Chondrocyte (in vitro differentiated cells): ENCODE data around the gene PMAIP1. TPM values are rescaled to one million over a fixed set of nuclear protein-coding genes. Genes with fewer than 3 reads are reported as not detected.
A peak's percentile ranks its signal among the peaks of the same experiment; 100 is the strongest.
"Not testable (repeated sequence)": the region's sequence is repeated elsewhere in the genome, so short reads cannot be mapped to it uniquely, and the experiment has no call there.

Experiments used
- DNase-seq: peaks from one replicate; pipeline ENCODE4 v3.0.0; 2021; ENCODE audit warnings: mixed read lengths, low spot score
- H3K27ac Mint-ChIP-seq: one replicate; pipeline ENCODE4 v1.8.0; 2021; ENCODE audit warnings: mild to moderate bottlenecking, moderate library complexity, mixed read lengths; ENCODE audit not compliant: unreplicated experiment
- H3K27me3 Mint-ChIP-seq: 2 replicates; pipeline ENCODE4 v1.8.0; 2021; ENCODE audit warnings: low read depth, mixed read lengths
- H3K36me3 Mint-ChIP-seq: 2 replicates; pipeline ENCODE4 v1.8.0; 2021; ENCODE audit warnings: low read depth, mixed read lengths
- H3K4me1 Mint-ChIP-seq: 2 replicates; pipeline ENCODE4 v1.8.0; 2021; ENCODE audit warnings: low read depth, mild to moderate bottlenecking, mixed read lengths
- H3K4me3 Mint-ChIP-seq: one replicate; pipeline ENCODE4 v1.8.0; 2021; ENCODE audit warnings: mild to moderate bottlenecking, moderate library complexity, mixed read lengths; ENCODE audit not compliant: unreplicated experiment
- H3K9me3 Mint-ChIP-seq: 2 replicates; pipeline ENCODE4 v1.8.0; 2021; ENCODE audit warnings: low read depth, mixed read lengths
- long read RNA-seq: library from polyadenylated mRNA; stranded (forward); transcript quantifications from one replicate; pipeline ENCODE4 v2.0.0, GENCODE V29; 2021
- total RNA-seq: library from RNA; stranded (reverse); gene quantifications from 3 replicates; pipeline ENCODE4 v1.2.1, GENCODE V29; 2021
- TF ChIP-seq, protein P1 (sequence below): fragments of 200-600 bp; sonication (generic); IDR thresholded peaks from 2 replicates; pipeline ENCODE4 v1.5.0; 2021; ENCODE audit warnings: antibody characterized with exemption, mild to moderate bottlenecking, moderate library complexity

PMAIP1 gene
- total RNA-seq = 4.1 to 9.9 TPM (median 8.0 TPM) in 3 replicates
- long read RNA-seq, transcript PMAIP1-202 (2 exons, 1,948 nt) = major isoform, 34 of 35 reads
- long read RNA-seq, partial matches to known transcripts = 0 of 35 reads
- long read RNA-seq, other reads (novel, unspliced or antisense) = 1 of 35 reads

DNA sequence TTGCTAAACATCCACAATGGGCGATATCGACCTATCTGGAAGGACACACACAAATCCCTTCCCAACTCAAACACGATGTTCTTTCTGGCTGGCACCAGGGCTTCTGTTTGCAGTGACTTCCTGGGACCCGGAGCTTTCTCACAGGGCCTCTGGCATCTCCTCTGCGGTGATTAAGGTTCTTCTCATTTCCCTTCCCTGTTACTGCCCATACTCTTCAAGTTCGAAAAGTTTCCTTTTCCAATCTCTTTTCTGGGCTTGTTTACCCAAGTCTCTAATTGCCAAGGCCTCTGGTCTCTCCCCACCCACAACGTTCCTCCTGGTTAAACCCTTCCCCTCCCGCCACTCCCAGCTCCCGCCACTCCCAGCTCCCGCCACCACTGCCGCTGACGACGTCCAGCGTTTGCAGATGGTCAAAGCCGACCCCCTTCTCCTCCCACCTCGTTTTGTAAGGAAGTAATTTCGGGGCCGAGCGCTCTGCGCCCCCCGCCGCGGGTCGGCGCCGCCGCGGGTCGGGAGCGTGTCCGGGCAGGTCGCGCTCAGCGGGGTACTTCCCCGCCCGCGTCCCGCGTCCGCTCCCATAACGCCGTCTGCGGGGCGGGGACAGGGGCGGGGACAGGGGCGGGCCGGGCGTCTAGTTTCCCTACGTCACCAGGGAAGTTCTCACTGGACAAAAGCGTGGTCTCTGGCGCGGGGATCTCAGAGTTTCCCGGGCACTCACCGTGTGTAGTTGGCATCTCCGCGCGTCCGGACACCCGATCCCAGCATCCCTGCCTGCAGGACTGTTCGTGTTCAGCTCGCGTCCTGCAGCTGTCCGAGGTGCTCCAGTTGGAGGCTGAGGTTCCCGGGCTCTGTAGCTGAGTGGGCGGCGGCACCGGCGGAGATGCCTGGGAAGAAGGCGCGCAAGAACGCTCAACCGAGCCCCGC, at the start of gene PMAIP1:
PMAIP1 (plus strand) TSS at position 699 of the 924 bp plus-strand sequence; CDS start at position 881, 182 bp downstream.
- H3K4me1 Mint-ChIP-seq = peaks cover 38% of the 10 kb centered on the region
- H3K4me3 Mint-ChIP-seq = peak within 1 kb of the TSS; percentile 84
- peak within 1 kb of the TSS; percentile 94 for H3K27ac Mint-ChIP-seq
- peaks cover 11% of the 10 kb centered on the region for H3K36me3 Mint-ChIP-seq
- no peaks in the 10 kb centered on the region for H3K27me3 Mint-ChIP-seq
- no peaks in the 10 kb centered on the region for H3K9me3 Mint-ChIP-seq
- TF ChIP-seq, protein P1, sequence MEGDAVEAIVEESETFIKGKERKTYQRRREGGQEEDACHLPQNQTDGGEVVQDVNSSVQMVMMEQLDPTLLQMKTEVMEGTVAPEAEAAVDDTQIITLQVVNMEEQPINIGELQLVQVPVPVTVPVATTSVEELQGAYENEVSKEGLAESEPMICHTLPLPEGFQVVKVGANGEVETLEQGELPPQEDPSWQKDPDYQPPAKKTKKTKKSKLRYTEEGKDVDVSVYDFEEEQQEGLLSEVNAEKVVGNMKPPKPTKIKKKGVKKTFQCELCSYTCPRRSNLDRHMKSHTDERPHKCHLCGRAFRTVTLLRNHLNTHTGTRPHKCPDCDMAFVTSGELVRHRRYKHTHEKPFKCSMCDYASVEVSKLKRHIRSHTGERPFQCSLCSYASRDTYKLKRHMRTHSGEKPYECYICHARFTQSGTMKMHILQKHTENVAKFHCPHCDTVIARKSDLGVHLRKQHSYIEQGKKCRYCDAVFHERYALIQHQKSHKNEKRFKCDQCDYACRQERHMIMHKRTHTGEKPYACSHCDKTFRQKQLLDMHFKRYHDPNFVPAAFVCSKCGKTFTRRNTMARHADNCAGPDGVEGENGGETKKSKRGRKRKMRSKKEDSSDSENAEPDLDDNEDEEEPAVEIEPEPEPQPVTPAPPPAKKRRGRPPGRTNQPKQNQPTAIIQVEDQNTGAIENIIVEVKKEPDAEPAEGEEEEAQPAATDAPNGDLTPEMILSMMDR = no peak
- peak; percentile 96 for DNase-seq

DNA sequence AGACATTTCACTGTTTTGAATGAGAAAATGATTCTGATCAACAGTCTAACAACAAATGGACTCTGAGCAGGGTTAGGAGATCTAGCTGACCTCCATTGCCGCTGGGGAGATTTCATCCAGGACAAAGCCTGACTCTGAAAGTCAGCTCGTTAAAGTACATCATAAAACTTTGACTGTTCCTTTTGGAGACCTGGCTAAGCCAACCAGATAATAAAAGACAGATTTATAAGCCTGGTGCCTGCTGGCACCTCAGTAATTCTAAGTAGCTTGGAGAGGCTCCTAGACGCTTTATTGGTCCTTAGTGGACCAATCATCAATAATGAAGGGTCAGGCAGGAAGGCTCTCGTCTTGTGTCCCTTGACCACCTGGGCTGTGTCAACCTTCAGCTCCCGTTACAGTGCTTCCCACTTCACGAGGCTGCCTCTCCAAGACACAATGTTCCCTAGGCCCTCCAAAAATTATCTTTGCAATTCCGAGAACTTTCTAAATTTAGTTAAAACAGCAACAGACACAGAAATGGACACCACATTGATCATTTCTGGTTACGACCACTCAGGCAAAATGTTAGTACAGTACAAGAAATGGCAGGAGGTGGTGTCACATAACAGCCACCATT, 47.9 kb upstream of the PMAIP1 start:
- Mint-ChIP-seq H3K27ac (no peak overlapping the region), H3K4me1 (peaks cover 4% of the 10 kb centered on the region), H3K27me3 (peaks cover 7% of the 10 kb centered on the region), H3K36me3 (no peaks in the 10 kb centered on the region), H3K4me3 (no peak overlapping the region), H3K9me3 (no peaks in the 10 kb centered on the region)
- no peak for DNase-seq
- TF ChIP-seq, protein P1 = no peak

DNA sequence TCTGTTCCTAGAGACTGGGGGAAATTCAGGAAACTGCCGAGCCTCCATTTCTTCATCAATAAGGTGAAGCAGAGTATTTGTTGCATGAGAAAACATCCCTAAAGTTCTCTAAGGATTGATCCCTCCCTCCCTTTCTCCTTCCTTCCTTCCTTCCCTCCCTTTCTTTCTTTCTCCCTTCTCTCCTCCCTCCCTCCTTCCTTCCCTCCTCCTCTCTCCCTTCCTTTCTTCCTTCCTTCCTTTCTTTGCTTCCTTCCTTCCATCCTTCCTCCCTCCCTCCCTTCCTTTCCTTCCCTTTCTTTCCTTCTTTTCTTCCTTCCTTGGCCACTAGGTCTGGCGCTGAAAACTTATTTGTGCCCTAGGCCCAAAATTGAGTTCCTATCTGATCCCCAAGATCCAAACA, 47.2 kb upstream of the PMAIP1 start:
- Mint-ChIP-seq H3K4me1 (no peaks in the 10 kb centered on the region), H3K27ac (no peak overlapping the region), H3K27me3 (peaks cover 9% of the 10 kb centered on the region), H3K4me3 (no peak overlapping the region), H3K9me3 (no peaks in the 10 kb centered on the region), H3K36me3 (no peaks in the 10 kb centered on the region)
- TF ChIP-seq, protein P1 = no peak
- DNase-seq = no peak

DNA sequence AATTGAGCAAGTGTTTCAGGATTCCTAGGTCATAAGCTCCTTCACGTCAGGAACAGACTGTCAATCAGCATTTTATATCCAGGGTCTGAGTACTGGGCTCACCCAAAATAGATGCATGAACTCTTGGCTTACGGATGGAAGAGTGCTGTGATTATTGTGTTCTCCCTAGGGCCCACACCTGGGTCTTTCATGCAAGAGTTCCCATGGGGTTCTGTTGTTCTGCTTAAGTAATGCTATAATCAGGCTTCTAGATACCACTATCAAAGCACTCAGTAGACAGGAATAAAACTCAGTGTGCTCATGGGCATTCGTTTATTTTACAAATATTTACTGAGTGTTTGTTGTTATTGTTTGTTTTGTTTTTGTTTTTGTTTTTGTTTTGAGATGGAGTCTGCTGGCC, 46.4 kb upstream of the PMAIP1 start:
- Mint-ChIP-seq H3K9me3 (no peaks in the 10 kb centered on the region), H3K27ac (no peak overlapping the region), H3K27me3 (peaks cover 9% of the 10 kb centered on the region), H3K36me3 (no peaks in the 10 kb centered on the region), H3K4me1 (no peaks in the 10 kb centered on the region), H3K4me3 (no peak overlapping the region)
- DNase-seq = no peak
- TF ChIP-seq, protein P1 = no peak

DNA sequence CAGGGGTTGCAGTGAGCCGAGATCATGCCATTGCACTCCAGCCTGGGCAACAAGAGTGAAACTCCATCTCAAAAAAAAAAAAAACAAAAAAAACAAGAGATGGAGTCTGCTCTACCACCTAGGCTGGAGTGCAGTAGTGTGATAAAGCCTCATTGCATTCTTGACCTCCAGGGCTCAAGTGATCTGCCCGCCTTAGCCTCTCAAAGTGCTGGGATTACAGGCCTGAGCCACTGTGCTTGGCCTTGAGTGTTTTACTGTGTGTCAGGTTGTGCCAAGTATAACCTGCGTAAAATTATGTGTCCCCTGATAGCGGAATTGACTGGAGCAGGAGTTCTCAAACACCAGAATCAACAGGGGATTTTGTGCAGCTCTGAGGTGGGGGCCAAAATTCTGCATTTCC, 45.8 kb upstream of the PMAIP1 start:
- not testable (repeated sequence) for H3K27ac Mint-ChIP-seq, H3K4me1 Mint-ChIP-seq, H3K27me3 Mint-ChIP-seq

More for the DNA sequence above, 45.8 kb upstream of the PMAIP1 start:
- not testable (repeated sequence) for DNase-seq, H3K36me3 Mint-ChIP-seq, H3K9me3 Mint-ChIP-seq, H3K4me3 Mint-ChIP-seq
